Panc1 (cell line): Measurements from ENCODE around the gene GRPEL2. TPM values are rescaled to one million over a fixed set of nuclear protein-coding genes. Genes with fewer than 3 reads are reported as not detected.

Source experiments
- ATAC-seq: fragments of 200-7000 bp; cut with Tn5 transposase; 2 replicates; pipeline ENCODE4 v1.9.1; 2020; ENCODE audit warnings: mild to moderate bottlenecking, moderate library complexity
- BruUV-seq: library from RNA; stranded (reverse); fragments of 400-500 nt; replicated peaks from 2 replicates; lab custom pipeline; 2021; lab: Mats Ljungman, UMichigan
- CTCF ChIA-PET: fragments of 300-600 bp; sonication (Branson Sonifier 250); formaldehyde crosslinking; loops from one replicate; lab custom pipeline; 2022; ENCODE audit warnings: antibody characterized with exemption; lab: Charles Lee
- POLR2A ChIA-PET: fragments of 300-600 bp; sonication (Branson Sonifier 250); formaldehyde crosslinking; loops from one replicate; lab custom pipeline; 2022; ENCODE audit warnings: antibody characterized with exemption; lab: Charles Lee
- DNase-seq: peaks from one replicate; pipeline ENCODE4 v3.0.0-alpha.2; 2010; ENCODE audit warnings: low read depth, low spot score
- H3K27ac ChIP-seq: 2 replicates; pipeline ENCODE4 v1.5.1; 2011; ENCODE audit warnings: mild to moderate bottlenecking, low read length, inconsistent platforms
- H3K27me3 ChIP-seq: fragments of 200-500 bp; sonication (Bioruptor generic); 2 replicates; pipeline ENCODE4 v1.6.0; 2014; ENCODE audit warnings: low read length, inconsistent platforms; ENCODE audit not compliant: control insufficient read depth, insufficient read depth
- H3K36me3 ChIP-seq: fragments of 200-500 bp; sonication (Bioruptor generic); 2 replicates; pipeline ENCODE4 v1.5.1; 2014; ENCODE audit warnings: inconsistent platforms, mild to moderate bottlenecking, low read length, moderate library complexity; ENCODE audit not compliant: control insufficient read depth, insufficient read depth
- H3K4me1 ChIP-seq: 2 replicates; pipeline ENCODE4 v1.5.1; 2011; ENCODE audit warnings: inconsistent platforms, mild to moderate bottlenecking, low read length, moderate library complexity; ENCODE audit not compliant: control insufficient read depth, insufficient read depth
- H3K4me3 ChIP-seq, 2 experiments: 2 replicates each; pipeline ENCODE4 v1.5.1; 2011 to 2012; ENCODE audit warnings: low read depth in 2 of 2, low read length in 2 of 2, mild to moderate bottlenecking in 2 of 2, inconsistent platforms in 1 of 2, moderate library complexity in 1 of 2
- H3K9me3 ChIP-seq: fragments of 200-500 bp; sonication (Bioruptor generic); 2 replicates; pipeline ENCODE4 v1.5.1; 2014; ENCODE audit warnings: low read depth, mild to moderate bottlenecking, inconsistent platforms, low read length, moderate library complexity; ENCODE audit not compliant: control insufficient read depth, insufficient read depth
- CTCF ChIP-seq: fragments of 450-650 bp; IDR thresholded peaks from 2 replicates; pipeline ENCODE4 v1.5.1; 2017; ENCODE audit warnings: mild to moderate bottlenecking
- POLR2AphosphoS5 ChIP-seq: IDR thresholded peaks from 2 replicates; pipeline ENCODE4 v1.6.1; 2012; ENCODE audit warnings: mild to moderate bottlenecking, low read depth, low read length, moderate library complexity
- REST ChIP-seq, 2 experiments: IDR thresholded peaks; 2 replicates each; pipeline ENCODE4 v1.6.1; 2011 to 2012; ENCODE audit warnings: low read depth in 2 of 2, control low read depth in 1 of 2, low read length in 1 of 2, mild to moderate bottlenecking in 1 of 2, moderate library complexity in 1 of 2; ENCODE audit not compliant: insufficient read depth in 1 of 2
- SIN3A ChIP-seq: IDR thresholded peaks from 2 replicates; pipeline ENCODE4 v1.6.1; 2012; ENCODE audit warnings: low read depth, mild to moderate bottlenecking, low read length, moderate library complexity, borderline replicate concordance; ENCODE audit not compliant: insufficient read depth
- TCF7L2 ChIP-seq: IDR thresholded peaks from 2 replicates; pipeline ENCODE4 v1.6.1; 2011; ENCODE audit warnings: mild to moderate bottlenecking, low read depth, low read length, inconsistent platforms
- in situ Hi-C: cut with HindIII; loops from 2 replicates; pipeline ENCODE4 v1.10.0; 2016; ENCODE audit warnings: low sequenced_read_pairs, low pct_unique_long_range_greater_than_20kb
- intact Hi-C: fragments of 100-400 bp; cut with micrococcal nuclease; formaldehyde crosslinking; loops from one replicate; pipeline ENCODE4 v1.10.0; 2022; ENCODE audit not compliant: unreplicated experiment
- total RNA-seq: library from RNA; stranded (reverse); gene quantifications from one replicate; pipeline ENCODE4 v1.2.1, GENCODE V29; 2021; ENCODE audit not compliant: unreplicated experiment

GRPEL2 gene
- total RNA-seq, 1 experiment from 2014 or later: 30.1 TPM

- POLR2A ChIA-PET: no interaction called here
- DNase-seq: no peak
- no TSS peak for BruUV-seq
- H3K4me1 ChIP-seq: no peaks in the 10 kb centered on the region
- in situ Hi-C loops (no loop called here), intact Hi-C loops (no loop called here)
- no peak for ATAC-seq
- CTCF ChIA-PET: no interaction called here
- no peaks in the 10 kb centered on the region for H3K9me3 ChIP-seq
- no peaks in the 10 kb centered on the region for H3K27me3 ChIP-seq
- H3K36me3 ChIP-seq: no peaks in the 10 kb centered on the region
- no peak overlapping the region for H3K27ac ChIP-seq
- H3K4me3 ChIP-seq: no peak overlapping the region
- TF ChIP-seq REST (IDR thresholded peaks at IDR 0.05; ENCODE audit: insufficient read depth in 1 of 2, low read depth in 2 of 2, low read length in 1 of 2) (no peak), SIN3A (no peak), POLR2AphosphoS5 (no peak), TCF7L2 (no peak), CTCF (no peak)
Observed at GRCh38 chr5:149387982-149388381, 42.7 kb downstream of the GRPEL2 start.

- H3K27ac ChIP-seq: no peak overlapping the region
- no peaks in the 10 kb centered on the region for H3K4me1 ChIP-seq
- ChIA-PET POLR2A (no interaction called here), CTCF (no interaction called here)
- H3K4me3 ChIP-seq: no peak overlapping the region
- TF ChIP-seq SIN3A (no peak), POLR2AphosphoS5 (no peak), REST (IDR thresholded peaks at IDR 0.05; ENCODE audit: insufficient read depth in 1 of 2, low read depth in 2 of 2, low read length in 1 of 2) (no peak), TCF7L2 (no peak), CTCF (no peak)
- no peaks in the 10 kb centered on the region for H3K9me3 ChIP-seq
- ATAC-seq (no peak), DNase-seq (no peak)
- no peaks in the 10 kb centered on the region for H3K27me3 ChIP-seq
- intact Hi-C loops (no loop called here), in situ Hi-C loops (no loop called here)
- H3K36me3 ChIP-seq: no peaks in the 10 kb centered on the region
- no TSS peak for BruUV-seq
Observed at GRCh38 chr5:149388498-149389190, 43.3 kb downstream of the GRPEL2 start.
